AML-193 (cell line): ENCODE results near the gene CYSRT1.

ENCODE experiments used
- DNase-seq, 2 experiments: peaks; one replicate each; lab custom pipeline; 2025; lab: John Stamatoyannopoulos, UW

Gene CYSRT1

GRCh38 chr9:137227054-137227852 lies 2.3 kb downstream of the CYSRT1 start, which contains the start of gene RNF224:
RNF224 (plus strand) TSS chr9:137227502; CDS start chr9:137228336, 834 bp downstream.
- DNase-seq, result peak; percentile 59 to 62

DNA sequence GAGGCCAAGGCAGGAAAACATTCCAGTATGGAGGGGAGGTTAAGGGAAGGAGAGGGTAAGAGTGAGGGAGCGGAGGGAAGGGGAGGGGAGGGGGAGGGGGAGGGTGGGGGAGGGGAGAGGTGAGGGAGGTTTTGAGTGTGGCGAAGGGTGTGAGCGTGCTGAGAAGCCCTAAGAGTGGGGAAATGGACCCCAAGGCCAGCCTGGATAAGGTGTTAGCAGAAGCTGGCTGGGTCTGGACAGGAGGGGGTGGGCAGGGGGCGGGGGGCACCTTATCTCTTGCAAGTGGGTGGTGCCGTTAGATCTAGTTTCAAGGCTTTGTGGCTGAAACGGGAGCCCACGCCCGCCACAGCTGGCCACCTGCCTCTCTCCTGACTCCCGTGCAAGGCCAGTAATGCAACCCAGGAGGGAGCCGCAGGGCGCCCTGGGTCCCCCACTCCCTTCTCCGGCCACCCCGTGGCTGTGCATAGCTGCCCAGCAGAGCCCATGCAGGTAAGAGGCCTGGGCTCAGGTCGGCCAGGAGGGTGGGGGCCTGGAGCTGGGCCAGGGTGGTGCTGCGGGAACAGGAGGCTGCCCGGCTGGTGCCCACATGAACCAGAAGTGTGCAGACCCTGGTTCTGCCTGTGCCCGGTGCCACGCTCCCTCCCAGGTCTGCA lies 3.0 kb downstream of the CYSRT1 start:
- DNase-seq, result no peak

DNA sequence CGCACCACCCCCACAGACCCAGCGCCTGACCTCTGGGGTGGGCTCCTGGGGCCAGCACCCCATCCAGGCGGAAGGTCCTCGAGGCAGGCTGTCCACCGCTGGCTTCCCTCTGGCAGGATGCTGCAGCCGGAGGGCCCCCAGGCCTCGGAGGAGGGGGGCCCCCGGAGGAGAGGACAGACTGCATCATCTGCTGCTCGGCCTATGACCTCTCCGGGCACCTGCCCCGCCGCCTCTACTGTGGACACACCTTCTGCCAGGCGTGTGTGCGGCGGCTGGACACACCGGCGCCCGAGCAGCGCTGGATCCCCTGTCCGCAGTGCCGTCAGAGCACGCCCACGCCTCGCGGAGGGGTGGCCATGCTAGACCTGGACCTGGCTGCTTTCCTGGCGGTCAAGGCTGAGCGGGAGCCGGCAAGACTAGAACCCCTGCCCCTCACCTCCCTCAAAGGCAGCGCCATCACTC lies 3.6 kb downstream of the CYSRT1 start:
- no peak for DNase-seq

- no peak for DNase-seq
Observed at GRCh38 chr9:137228968-137229896, 4.3 kb downstream of the CYSRT1 start.

- no peak for DNase-seq
Observed at GRCh38 chr9:137229903-137230704, 5.1 kb downstream of the CYSRT1 start.

GRCh38 chr9:137230705-137231371 lies 5.9 kb downstream of the CYSRT1 start, which contains the start of gene SLC34A3:
SLC34A3 (plus strand) TSS chr9:137230901; CDS start chr9:137231703, 802 bp downstream.
- DNase-seq, result no peak

DNA sequence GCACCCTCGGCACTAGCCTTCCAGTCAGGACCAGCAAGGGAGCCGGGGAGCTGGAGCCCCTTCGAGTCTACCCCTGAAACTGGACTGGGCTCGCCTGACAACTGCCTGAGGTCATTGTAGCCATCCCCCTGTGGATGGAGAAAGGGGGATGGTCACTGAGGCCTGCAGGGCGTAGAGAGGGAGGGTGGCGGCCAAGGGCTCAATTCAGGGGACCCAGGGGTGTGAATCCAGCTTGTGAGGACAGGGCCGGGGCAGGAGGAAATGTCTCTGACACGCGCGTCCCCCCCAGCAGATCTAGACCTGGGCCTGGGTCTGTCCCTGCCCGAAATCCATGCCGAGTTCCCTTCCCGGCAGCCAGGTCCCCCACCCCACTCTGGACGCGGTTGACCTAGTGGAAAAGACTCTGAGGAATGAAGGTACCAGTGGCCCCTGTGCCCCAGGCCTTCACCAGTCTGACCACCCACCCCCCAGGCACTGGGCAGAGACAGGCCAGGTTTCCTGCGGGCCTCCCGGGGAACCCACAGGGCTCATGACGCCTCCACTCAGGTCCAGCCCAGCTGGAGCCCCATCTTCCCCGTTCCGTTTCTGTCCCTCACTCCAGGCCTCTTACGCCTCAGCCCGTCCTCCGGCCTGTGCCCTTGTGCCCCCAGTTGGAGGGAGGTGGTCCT lies 6.5 kb downstream of the CYSRT1 start:
- no peak for DNase-seq

GRCh38 chr9:137232101-137232500 lies 7.1 kb downstream of the CYSRT1 start:
- DNase-seq, result no peak

DNA sequence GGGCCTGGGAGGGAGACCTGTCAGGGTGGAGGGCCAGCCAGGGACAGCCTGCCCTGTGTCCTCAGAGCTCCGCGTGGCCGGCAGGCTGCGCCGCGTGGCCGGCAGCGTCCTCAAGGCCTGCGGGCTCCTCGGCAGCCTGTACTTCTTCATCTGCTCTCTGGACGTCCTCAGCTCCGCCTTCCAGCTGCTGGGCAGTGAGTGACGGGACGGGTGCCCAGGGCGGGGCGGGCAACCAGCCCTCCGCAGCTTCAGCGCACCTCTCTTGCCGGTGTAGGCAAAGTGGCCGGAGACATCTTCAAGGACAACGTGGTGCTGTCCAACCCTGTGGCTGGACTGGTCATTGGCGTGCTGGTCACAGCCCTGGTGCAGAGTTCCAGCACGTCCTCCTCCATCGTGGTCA lies 7.5 kb downstream of the CYSRT1 start:
- DNase-seq, result no peak

GRCh38 chr9:137233143-137233980 lies 8.4 kb downstream of the CYSRT1 start:
- DNase-seq, result no peak

DNA sequence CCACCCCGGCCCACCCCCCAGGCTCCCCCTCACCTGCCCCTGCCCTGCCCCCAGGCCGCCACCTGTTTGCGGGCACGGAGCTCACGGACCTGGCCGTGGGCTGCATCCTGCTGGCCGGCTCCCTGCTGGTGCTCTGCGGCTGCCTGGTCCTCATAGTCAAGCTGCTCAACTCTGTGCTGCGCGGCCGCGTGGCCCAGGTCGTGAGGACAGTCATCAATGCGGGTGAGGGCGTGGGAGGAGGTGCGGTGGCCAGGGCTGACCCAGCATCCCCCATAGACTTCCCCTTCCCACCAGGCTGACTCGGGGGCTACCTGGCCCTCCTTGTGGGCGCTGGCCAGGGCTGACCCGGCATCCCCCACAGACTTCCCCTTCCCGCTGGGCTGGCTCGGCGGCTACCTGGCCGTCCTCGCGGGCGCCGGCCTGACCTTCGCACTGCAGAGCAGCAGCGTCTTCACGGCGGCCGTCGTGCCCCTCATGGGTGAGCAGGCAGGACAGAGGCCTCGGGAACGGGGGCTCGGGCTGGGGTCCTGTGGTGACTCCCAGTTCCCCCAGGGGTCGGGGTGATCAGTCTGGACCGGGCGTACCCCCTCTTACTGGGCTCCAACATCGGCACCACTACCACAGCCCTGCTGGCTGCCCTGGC lies 9.2 kb downstream of the CYSRT1 start:
- no peak for DNase-seq

DNA sequence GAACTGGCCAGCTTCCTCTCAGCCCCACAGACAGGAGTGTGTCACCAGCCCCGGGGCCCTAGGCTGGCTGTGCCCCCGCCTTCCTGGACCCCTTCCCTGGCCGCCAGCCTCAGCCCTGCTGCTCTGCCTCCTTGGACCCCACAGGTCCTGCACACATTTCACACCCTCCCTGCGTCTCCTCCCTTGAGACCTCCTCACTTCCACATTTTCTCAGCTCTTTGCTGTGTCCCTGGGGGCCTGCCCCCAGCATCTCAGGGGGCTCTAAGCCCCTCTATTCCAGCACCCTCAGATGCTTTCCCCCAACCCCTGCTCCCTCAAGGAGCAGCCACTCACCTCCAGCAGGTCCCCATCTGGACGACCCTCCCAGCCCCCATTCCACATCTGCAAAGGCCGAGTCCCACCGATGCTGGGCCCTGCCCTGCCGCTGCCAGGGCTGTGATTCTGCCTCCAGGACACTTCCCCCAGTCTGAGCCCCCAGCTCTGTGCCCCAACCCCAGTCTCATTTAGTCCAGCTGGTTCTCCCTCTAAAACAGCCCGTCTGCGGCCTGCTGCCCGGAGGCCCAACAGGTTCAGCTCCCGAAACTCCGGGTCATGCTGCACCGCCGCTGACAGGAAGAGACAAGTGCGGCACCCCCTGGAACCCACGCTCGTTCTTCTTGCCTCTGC lies 9.9 kb downstream of the CYSRT1 start:
- DNase-seq, result no peak

DNA sequence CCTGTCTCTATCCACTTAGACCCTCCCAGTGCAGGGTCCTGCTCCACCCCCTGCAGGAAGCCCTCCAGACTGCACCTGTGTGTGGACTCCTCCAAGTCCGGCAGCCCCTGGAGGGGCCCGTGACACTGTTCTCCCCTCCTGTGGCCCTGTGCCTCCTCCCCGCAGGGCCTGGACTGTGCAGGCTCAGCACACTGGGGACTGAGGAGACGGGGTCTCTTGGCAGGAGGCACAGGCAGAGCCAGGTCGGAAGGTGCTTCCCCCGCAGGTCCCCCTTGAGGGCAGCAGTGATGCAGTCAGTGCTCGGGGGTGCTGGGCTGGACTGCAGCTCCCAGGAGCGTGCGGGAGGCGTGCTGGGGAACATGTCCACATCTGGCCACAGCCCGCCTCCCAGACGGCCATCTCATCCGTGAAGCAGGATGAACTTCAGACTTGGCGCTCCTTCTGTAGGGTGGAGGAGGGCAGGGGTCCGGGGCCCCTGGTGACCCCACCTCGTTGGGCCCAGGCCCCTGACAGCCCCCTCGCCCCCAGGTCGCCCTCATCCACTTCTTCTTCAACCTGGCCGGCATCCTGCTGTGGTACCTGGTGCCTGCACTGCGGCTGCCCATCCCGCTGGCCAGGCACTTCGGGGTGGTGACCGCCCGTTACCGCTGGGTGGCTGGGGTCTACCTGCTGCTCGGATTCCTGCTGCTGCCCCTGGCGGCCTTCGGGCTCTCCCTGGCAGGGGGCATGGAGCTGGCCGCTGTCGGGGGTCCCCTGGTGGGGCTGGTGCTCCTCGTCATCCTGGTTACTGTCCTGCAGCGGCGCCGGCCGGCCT lies 10.7 kb downstream of the CYSRT1 start:
- DNase-seq, result no peak

DNA sequence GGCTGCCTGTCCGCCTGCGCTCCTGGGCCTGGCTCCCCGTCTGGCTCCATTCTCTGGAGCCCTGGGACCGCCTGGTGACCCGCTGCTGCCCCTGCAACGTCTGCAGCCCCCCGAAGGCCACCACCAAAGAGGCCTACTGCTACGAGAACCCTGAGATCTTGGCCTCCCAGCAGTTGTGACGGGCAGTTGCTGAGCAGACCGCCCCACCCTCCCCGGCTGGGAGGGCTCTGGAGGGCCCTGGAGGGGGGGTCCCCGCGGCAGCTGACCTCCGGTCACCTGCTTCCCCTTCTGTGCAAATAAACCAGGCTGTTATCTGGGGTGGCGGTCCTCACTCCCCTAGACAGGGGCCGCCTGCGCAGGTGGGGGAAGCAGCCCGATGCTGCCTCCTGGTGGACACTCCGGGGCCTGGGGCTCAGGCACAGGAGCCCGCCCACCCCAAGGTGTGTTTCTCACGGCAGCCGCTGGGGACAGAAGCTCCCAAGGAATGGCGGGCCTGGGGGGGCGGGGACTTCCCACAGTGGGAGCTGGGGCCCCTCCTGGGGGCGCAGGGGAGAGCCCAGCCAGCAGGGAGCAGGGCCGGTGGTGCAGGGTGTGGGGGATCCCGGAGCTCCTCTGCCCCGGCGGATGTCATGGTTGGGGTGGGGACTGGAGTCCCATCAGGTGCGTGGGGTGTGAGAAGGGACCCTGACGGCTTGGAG lies 11.4 kb downstream of the CYSRT1 start:
- DNase-seq, result peak; percentile 55 to 71

DNA sequence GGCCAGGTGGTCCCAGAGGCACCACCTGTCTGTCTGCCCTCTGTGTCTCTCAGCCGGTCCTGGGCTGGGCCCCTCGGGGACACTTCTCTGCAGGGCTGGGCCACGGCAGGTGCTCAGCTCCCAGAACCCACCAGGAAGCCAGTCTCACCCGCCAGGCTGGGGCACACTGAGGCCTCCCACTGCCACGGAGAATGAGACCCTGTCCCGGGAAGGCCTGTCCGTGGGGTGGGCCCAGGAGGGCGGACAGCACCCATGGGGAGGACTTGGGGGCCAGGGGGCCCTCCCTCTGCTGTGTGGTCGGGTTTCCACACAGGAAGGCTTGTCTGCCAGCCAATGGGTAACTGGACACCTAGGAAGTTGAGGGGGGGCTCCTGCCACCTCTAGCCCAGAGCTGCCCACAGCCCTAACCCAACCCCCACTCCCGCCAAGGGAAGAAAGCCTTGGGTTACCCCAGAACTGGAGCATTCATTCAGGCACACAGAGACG lies 12.0 kb downstream of the CYSRT1 start:
- no peak for DNase-seq
